IPS-18c (cell line): ENCODE data around the gene SLCO4A1.

Experiments
- H3K4me3 ChIP-seq: 2 replicates; pipeline ENCODE4 v1.7.0; 2013; ENCODE audit warnings: low read depth, mild to moderate bottlenecking, low read length, moderate library complexity; ENCODE audit not compliant: insufficient read depth
- H3K9me3 ChIP-seq: one replicate; pipeline ENCODE4 v1.6.1; 2013; ENCODE audit warnings: mild to moderate bottlenecking, low read length, moderate library complexity; ENCODE audit not compliant: control insufficient read depth, insufficient read depth

The SLCO4A1 gene

DNA sequence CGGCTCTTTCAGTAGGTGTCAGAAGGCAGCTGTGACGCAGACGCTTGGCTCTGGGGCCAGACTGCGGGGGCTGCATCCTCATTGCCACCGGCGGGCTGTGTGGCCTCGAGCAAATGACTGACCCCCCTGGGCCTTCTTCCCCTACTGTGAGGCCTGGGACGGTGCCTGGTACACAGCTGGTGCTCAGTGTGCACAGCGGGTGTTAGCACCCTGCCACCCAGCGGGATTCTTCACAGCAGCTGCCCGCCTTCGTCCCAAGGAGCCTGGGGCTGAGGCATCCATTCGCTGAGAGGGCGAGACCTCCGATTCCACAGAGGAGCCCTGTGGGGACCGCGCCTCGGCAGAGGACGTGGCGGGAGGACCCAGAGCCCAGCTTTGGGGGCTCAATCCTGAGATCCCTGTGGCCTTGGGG is 10.6 kb downstream of the SLCO4A1 start:
- no peaks in the 10 kb centered on the region for H3K9me3 ChIP-seq
- H3K4me3 ChIP-seq, result no peak overlapping the region

DNA sequence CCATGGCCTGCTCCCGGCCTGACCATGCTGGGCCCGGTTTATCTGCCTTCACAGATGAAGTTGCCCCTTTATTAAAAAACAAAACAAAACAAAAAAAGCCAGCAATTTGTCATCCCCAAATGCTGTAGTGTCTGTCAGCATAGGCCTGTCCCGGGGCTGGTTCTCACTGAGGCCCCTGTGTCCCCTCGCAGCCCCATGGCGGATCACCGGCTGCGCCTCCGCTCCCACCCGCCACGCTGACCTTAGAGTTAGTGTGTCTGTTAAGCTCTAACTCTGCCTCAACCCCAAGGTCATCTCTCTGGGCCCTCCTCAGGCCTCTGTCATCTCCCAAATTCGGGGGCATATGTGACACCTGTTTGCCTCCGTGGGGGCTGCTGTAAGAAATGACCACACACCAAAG is 11.1 kb downstream of the SLCO4A1 start:
- H3K9me3 ChIP-seq, result no peaks in the 10 kb centered on the region
- no peak overlapping the region for H3K4me3 ChIP-seq

DNA sequence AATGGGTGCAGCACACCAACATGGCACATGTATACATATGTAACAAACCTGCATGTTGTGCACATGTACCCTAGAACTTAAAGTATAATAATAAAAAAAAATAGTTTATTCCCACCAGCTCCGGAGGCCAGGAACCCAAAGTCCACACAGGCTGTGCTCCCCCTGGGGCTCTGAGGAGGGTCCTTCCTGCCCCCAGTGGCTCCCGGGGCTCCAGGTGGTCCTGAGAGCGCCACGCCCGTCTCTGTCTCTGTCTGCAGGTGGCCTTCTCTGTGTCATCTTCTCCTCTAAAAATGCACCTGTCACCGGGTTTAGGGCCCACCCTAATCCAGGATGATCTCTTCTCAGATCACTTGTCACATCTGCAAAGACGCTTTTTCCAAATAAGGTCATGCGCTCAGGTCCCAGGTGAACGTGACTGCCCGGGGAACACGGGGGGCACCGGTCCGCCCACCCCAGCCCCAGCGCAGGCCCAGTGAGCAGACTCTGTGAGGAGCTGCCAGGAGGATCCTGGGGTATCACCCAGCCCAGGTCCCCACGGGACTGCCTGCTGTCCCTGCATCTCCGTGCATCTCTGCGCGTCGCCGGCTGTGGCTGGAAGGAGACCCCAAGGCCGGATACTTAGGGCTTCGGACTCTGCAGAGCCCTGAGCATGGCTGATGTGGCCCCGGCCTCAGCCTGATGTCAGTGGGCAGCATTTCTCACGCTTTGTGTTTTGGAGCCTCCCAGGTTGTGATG is 11.8 kb downstream of the SLCO4A1 start:
- no peak overlapping the region for H3K4me3 ChIP-seq
- H3K9me3 ChIP-seq, result no peaks in the 10 kb centered on the region

DNA sequence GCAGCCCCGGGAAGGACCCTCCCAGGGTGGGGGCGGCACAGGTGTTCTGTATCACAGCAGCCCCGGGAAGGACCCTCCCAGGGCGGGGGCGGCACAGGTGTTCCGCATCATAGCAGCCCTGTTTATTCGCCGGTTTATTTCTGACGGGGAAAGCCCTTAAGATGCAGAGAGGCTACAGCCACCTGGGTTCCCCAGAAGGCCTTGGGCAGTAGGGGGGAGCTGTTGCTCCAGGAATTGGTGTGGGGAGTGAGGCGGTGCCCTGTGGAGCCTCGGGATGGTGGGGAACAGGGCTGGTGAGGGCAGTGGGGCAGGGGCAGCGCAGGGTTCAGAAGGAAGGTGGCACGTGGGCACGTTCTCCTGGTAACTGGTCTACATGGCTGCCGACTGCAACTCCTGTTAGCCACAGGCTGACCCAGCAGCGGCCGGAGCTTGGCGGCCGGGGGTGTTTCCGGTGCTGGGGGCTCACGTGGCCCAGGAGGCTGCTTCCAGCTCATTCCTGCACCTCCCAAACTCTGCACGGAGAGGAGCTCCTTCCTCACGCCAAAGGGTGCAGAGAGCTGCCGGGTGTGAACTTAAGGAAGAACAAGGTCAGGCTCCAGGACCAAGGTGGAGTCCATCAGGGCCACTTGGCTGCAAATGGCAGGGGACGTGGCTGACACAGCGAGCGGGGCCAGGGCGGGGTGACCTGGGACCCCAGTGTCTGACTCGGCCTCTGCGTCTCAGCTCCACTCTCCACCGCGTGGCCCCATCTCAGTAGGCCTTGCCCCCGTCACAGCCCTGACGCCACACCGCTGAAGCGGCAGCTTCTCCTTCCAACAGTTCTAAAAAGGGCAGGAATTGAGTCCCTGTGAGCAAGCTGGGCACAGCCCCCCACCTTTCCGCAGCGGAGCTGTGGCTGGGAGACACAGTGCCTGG is 13.2 kb downstream of the SLCO4A1 start:
- H3K9me3 ChIP-seq, result no peaks in the 10 kb centered on the region
- H3K4me3 ChIP-seq, result no peak overlapping the region

DNA sequence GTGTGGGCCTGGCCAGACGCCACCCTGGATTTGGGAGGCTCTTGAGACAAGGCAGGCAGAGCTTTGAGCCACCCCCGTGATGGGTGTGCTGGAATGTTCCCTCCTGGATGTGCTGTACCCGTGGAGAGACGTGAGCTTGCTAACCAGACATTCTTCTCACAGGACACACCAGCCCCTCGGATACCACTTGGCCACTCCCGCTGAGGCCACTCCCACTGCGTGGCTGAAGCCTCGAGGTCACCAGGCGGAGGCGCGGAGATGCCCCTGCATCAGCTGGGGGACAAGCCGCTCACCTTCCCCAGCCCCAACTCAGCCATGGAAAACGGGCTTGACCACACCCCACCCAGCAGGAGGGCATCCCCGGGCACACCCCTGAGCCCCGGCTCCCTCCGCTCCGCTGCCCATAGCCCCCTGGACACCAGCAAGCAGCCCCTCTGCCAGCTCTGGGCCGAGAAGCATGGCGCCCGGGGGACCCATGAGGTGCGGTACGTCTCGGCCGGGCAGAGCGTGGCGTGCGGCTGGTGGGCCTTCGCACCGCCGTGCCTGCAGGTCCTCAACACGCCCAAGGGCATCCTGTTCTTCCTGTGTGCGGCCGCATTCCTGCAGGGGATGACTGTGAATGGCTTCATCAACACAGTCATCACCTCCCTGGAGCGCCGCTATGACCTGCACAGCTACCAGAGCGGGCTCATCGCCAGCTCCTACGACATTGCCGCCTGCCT is 14.1 kb downstream of the SLCO4A1 start:
- H3K4me3 ChIP-seq, result no peak overlapping the region
- no peaks in the 10 kb centered on the region for H3K9me3 ChIP-seq

DNA sequence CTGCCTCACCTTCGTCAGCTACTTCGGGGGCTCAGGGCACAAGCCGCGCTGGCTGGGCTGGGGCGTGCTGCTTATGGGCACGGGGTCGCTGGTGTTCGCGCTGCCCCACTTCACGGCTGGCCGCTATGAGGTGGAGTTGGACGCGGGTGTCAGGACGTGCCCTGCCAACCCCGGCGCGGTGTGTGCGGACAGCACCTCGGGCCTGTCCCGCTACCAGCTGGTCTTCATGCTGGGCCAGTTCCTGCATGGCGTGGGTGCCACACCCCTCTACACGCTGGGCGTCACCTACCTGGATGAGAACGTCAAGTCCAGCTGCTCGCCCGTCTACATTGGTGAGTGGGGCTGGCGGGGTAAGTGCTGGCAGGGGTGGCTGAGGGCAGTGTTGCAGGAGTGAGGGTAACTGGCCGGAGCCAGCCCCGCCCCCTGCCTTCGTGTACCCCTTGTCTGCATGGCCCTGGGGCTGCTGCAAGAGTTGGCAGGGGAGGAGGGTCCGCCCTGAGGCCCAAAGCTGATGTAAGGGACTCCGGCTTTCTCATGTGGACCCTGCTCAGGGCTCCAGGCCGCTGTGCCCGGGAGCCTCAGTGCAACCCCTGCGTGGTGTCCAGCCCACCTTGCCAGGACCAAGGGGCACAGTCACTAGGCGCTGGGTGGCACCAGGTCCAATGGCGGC is 14.8 kb downstream of the SLCO4A1 start:
- Histone ChIP-seq H3K4me3 (no peak overlapping the region), H3K9me3 (no peaks in the 10 kb centered on the region)

DNA sequence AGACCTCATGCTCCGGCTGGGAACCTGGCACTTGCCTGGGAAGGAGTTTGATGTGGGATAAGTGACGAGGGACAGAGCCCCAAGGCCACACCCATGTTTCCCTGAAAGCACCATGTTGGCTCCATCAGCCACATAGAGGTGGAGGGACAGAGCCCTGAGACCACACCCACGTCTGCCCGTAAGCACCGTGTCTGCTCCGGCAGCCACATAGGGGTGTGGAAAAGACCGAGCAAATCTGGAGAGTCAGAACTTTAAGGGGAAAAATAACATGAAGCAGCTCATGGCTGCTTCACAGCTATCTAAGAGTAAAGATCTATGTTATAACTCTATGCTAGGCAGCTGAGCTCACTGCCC is 15.3 kb downstream of the SLCO4A1 start:
- Histone ChIP-seq H3K9me3 (no peaks in the 10 kb centered on the region), H3K4me3 (no peak overlapping the region)

DNA sequence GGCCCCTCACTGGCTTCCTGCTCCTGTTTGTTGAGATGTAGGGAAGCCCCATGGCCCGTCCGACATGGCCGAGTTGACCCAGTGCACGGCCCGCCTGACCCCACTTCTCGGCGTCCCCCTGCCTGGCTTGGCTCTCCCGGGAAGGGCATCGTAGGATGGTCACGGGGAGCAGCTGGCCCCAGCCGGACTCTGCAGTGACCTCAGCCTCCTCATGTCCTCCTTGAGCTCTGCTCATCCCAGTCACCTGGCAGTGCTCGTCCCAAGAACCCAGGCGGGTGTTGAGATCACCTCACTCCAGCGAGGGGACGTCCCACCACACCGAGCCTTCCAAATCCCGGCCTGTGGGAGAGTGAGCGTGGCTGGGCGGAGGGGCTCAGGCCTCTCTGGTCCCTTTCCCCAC is 15.7 kb downstream of the SLCO4A1 start:
- Histone ChIP-seq H3K4me3 (no peak overlapping the region), H3K9me3 (no peaks in the 10 kb centered on the region)

DNA sequence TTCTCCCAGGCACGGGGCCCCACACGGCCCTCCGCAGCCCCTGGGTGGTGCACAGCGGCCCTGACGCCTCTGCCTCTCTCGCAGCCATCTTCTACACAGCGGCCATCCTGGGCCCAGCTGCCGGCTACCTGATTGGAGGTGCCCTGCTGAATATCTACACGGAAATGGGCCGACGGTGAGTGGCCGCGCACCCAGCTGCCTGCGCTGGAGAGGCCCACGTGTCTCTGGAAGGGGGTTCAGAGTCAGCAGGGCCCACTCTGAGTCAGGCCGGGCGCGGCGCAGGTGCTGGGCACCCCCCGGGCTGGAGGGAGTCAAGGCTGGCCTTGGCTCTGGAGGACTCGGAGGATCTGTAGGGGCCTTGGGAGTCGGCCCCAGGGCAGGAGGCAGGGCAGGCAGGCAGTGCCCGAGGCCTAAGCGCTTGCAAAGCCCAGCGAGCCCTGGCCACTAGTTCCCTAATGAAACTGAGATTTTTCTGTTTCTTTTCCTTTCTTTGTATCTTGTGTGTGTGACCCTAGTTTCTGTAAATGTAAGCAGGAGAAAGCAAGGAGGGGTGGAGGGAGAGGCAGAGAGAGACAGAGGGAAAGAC is 16.4 kb downstream of the SLCO4A1 start:
- Histone ChIP-seq H3K9me3 (no peaks in the 10 kb centered on the region), H3K4me3 (no peak overlapping the region)

DNA sequence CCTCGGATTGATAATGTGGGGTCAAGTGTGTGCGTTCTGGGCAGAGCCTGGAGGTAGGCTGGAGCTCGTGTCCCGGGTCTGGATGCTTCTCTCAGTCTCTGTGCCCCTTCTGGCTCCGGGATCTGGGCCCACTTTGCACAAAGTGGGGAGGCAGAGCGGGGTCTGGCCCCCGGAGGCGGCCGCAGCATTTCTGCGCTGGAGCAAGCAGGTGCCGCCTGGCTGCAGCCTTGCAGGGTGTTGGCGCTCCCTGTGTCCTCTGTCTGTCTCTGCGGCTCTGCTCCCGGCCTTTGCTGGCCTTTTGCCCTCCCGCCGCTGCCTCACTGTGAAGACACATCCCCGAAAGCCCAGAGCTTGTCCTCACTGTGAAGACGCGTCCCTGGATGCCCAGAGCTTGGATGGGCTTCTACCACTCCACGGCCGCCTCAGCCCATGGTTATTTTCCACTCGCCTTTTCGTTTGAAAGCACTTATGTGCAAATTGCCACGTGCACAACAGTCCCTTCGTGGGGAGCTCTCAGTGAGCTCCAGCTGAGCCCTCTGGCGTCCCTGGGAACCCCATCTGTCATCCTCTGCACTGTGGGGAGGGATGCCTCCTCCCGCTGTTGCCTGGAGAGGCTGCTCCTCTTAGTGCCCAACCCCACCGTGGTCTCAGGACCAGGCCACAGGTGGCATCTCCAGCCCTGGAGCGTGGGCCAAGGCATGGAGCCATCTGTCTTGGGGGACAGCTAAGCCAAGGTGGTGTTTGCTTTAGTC is 17.4 kb downstream of the SLCO4A1 start:
- H3K4me3 ChIP-seq, result no peak overlapping the region
- H3K9me3 ChIP-seq, result no peaks in the 10 kb centered on the region

DNA sequence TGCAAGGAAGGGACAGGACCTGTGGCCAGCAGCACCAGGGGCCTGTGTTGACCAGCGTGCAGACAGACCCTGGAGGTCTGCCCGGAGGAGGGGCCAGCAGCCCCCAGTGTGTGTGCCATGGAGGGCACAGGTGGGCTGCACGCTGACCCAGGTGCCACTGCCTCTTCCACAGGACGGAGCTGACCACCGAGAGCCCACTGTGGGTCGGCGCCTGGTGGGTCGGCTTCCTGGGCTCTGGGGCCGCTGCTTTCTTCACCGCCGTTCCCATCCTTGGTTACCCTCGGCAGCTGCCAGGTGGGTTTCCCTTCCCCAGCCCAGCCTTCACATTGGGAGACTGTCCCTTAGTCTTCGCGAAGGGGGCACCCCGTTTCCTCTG is 17.9 kb downstream of the SLCO4A1 start:
- no peaks in the 10 kb centered on the region for H3K9me3 ChIP-seq
- H3K4me3 ChIP-seq, result no peak overlapping the region

DNA sequence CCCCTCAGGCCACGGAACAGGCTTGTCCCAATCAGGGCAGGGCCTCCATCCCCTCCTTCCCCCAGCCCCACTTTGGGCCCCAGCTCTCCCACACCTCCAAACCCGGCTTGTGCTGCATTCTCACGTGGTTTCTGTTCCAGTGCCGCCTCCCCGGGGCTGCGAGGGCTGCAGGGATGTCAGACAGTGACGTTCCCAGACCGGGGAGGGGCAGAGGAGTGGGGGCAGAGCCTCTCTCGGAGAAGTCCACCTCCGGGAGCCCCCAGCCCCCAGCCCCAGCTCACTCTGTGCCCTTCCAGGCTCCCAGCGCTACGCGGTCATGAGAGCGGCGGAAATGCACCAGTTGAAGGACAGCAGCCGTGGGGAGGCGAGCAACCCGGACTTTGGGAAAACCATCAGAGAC is 18.5 kb downstream of the SLCO4A1 start:
- no peak overlapping the region for H3K4me3 ChIP-seq
- no peaks in the 10 kb centered on the region for H3K9me3 ChIP-seq

DNA sequence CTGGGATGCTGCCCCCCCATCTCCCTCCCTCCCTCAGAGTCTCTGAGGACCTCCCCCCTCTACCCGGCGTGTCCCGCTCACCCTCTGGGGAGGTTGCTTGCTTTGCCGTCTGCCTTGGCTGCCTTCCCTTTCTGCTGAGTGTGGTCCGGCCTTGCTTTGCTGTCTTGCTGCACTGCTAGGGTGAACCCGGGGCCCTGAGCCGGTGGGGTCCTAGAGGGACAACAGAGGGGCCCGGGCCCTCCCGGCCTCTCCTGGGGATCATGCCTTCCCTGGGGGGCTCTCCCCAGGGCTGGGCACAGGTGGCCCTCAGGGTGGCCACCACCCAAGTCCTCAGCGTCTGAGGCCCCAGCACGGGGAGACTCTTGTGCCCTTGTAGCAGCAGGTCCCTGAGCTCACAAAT is 19.3 kb downstream of the SLCO4A1 start:
- no peaks in the 10 kb centered on the region for H3K9me3 ChIP-seq

DNA sequence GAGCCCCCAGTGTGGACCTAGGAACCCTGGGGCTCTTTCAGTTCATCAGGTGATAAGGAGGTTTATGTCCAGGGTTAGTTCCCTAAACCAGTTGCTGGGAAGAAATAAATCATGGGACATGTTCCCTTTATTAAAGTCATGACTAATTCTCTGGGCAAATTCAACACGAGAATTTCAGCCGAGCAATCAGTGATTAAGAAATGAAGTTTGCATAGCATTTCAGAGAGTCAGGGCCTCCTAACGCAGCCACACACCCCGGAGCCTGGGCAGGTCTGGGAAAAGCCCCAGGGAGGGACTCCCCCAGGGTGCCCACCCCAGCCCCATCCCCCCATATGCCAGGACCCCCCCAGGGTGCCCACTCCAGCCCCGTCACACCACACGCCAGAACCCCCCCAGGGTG is 20.1 kb downstream of the SLCO4A1 start:
- Histone ChIP-seq H3K4me3 (no peak overlapping the region), H3K9me3 (no peaks in the 10 kb centered on the region)

More for the DNA sequence above, 19.3 kb downstream of the SLCO4A1 start:
- H3K4me3 ChIP-seq, result no peak overlapping the region

DNA sequence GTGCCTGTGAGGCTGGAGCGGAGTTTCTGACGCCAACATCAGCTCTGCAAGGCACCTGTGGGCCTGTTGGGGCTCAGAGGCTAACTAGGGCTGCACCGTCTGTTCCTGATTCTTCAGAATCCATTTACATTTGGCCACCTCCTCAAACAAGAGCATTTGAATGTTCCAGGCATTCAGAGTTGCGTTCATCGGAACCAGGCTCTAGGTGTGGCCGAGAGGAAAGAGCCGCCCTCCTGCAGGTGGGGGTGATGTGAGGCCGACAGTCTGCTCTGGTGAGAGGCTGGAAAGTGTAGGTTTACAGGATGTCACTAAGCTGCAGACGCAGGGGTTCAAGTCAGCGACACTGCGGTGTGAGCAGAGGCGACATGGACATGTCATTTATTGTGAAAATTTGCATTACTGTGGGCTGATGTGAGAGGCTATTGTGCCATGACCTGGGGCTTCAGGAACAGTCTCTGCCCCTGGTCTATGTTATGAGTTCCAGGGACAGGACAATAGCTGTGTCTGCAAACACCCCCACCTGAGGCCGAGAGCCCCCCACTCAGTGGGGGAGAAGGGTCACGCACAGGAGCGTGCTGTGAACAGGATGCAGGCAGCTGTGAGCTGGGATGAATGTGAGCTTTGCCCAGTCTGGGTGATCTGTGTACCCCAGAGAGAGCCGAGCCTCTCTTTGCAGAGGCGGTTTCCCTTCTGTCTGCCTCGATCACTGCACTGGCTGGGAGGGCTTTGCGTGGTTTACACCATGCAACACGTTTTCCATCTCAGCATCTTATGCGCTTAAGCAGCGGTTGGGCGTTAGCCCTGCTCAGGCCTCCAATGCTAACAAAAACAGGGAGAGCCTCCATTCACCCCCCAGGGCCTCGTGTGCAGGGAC is 21.1 kb downstream of the SLCO4A1 start:
- Histone ChIP-seq H3K4me3 (no peak overlapping the region), H3K9me3 (no peaks in the 10 kb centered on the region)
